HG02840 (cell line): ENCODE data around the gene PIM2.

ENCODE experiments used
- ATAC-seq: cut with Tn5 transposase; IDR thresholded peaks from one replicate; pipeline ENCODE4 v1.9.1; 2021; ENCODE audit warnings: mild to moderate bottlenecking, moderate library complexity, moderate number of reproducible peaks; ENCODE audit not compliant: unreplicated experiment, low FRiP score

PIM2 gene

DNA sequence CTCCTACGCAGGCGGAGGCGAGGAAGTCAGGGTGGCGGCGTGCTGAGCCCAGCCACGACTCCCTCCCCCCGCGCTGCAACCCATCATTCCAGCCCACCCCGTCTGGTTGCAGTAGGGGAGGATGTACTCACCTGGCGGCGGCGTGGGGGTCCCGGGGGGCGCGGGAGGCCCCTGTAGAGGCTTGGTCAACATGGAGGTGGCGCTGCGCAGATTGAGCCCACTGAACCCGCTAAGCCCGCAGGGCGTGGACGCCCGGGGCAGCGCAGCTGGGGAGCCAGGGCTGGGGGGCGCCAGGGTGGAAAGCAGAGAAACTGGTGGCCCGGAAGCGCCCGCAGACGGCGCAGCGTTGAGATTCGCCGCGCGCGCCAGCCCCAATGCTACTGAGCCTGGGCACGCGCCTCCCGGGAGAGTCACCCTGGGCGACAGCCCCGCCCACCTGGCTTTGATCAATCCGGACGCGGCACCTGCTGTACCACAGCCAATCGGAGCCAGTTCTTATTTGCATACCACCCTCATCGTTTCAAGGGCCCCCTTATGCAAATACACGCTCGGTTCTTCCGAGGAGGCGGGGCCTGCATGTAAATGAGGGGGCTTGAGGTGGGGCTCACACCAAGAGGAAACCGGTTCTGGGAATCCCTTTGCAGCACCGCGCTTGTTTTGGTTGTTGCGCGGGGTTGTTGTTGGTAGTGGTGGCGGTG lies at the start of gene PIM2:
Gene PIM2, minus strand, starts transcription at position 382 of the 698 bp plus-strand sequence. Its CDS starts 190 bp downstream, at position 192.
- ATAC-seq: peak; percentile 66

DNA sequence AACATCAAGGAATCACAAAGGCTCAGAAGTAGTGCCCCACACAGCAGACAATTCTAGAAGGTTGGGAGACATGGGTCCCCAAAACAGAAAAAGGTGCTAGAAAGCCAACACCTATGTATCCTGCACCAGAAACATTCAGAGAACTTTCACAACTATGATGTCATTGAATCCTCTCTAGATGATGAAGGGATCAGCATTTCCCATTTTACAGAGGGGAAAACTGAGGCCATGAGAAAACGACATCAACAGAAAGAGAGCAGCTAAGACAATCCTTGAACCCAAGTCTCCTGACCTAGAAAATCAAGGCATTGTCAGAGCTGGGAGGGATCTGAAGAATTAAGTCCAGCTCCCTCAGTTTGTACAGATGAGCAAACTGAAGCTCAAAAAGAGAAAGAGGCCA lies 49.6 kb upstream of the PIM2 start:
- no peak for ATAC-seq

DNA sequence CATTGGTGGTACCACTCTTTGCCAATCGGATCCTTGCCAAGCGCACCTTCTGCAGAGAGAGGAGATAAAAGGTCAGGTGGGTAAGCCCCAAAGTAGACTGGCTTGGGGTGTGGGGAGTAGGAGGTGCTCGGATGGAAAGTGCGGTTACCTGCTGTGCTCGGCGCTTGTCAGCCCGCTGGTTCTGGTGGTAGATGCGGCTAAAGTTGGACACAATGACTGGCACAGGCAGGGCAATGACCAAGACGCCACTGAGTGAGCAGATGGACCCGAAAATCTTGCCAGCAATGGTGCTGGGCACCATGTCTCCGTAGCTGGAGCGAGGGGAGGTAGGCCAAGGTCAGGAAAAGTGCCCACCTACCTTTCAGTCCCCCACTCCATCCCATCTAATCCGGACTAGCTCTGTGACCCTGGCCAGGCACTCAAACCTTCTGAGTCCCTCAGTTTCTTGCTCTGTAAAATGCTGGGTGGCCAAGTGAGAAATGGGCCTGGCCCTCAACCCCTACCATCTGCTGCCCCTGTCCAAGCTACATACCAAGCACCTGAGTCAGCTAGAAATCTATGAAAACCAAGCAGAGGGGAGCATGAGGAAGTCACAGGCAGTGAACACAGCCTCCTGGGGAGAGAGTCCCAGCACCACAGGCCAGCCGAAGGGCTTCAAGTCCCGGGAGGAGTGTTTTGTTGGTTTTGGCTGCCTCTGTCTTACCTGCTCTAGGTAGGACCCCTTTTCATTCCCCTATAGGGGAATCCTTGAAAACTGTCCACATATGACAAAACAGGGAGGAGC lies 48.2 kb upstream of the PIM2 start:
- no peak for ATAC-seq

DNA sequence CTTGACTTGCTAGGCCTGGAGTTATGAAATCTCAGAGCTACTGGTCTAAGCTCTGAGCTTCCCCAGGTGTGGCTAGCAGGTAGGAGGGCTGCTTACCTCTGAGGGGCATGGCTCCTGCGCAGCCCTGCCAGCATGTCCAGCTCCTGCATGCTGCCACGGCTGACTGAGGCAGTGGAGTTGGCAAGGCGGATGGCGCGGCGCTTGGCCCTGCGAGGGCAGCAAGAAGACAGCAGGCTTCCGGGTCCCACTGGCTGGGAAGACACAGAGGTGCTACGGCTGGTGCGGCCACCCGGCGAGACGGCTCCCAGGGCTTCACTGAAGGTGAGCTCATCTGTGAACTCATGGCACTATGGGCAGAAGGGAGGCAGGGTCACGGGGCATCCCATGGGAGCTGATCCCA lies 47.1 kb upstream of the PIM2 start:
- ATAC-seq: no peak

DNA sequence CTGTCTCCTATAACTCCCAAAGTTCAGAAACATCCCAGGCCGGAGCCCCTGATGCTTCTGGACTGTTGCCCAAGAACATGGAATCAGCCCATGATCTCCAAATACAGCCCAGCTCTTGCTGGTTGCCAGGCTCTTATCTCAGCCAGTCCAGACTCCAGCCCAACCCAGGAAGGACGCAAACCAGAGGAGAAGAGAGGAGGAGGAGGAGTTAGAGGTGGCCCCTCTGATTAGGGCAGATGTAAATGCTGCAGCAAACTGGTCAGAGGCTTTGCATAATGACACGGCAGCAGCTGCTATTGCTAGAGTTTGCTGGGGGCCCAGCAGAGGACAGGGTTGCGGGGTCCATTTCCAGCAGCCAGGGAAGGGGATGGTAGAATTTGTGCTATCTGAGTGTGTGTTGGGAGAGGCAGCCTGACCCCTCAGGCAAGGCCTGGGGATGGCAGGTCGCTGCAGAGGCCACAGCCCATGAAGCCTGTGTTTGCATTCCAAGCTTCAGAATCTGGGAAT lies 42.8 kb upstream of the PIM2 start:
- ATAC-seq: no peak

DNA sequence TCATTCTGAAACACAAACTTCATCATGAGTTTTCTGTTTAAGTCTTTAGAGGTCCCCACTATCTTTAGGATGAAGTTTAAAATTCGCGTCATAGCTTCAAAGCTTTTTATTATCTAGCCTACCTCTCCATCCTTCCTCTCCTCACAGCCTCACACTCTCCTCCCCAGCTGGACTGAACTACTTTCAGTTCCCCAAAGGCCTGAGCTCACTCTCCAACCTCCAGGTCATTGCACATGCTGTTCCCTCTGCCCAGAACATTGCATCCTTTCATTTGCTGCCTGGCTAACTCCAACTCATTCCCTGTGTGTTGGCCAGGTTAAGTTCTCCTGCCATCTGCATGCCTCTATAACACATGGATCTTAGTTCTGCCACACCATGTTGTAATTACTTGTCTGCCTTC lies 41.5 kb upstream of the PIM2 start:
- ATAC-seq: no peak

- no peak for ATAC-seq
These were observed 39.8 kb upstream of the PIM2 start for GRCh38 chrX:48958635-48959094.

DNA sequence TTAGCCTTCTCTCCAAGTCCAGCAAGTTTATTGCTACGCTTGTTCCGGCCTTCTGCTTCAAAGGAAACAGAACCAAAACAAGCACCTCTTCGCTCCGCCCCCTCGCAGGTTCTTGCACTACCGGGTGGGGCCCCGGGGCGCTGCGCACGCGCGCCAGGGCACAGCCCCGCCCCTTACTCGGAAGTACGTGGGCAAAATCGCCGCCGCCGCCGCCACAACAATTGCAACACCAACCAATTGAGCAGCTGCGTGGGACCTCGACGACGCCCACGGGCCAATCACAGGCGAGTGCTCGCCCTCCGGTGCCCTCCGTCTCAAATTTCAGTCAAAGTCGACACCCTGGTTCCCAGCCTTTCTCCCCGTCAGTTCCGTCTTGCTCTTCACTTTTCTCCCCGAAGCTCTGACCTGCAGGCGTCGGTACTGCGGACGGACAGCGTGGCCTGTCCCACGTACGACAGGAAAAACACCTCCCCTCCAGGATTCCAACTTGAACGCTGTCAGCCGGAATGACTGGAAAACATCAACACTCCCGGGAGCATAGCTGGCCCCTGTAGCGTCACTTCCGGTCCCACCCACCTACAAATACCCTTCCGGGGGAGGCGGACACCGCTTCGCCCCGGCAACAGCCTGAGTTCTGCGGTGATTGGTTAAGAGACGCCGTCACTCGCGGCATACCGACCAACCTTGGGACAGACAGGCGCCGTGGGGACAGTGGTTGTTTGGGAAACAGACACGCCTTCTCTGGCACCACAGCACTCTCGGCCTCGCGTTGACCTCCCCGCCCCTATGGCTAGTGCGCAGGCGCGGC lies 39.2 kb upstream of the PIM2 start:
- ATAC-seq: peak; percentile 68

- ATAC-seq: peak; percentile 30
These were observed 38.6 kb upstream of the PIM2 start, which contains the start of gene OTUD5 for GRCh38 chrX:48957477-48957826. Gene OTUD5 (minus strand): TSS chrX:48957607. CDS start chrX:48957570, 37 bp downstream.

DNA sequence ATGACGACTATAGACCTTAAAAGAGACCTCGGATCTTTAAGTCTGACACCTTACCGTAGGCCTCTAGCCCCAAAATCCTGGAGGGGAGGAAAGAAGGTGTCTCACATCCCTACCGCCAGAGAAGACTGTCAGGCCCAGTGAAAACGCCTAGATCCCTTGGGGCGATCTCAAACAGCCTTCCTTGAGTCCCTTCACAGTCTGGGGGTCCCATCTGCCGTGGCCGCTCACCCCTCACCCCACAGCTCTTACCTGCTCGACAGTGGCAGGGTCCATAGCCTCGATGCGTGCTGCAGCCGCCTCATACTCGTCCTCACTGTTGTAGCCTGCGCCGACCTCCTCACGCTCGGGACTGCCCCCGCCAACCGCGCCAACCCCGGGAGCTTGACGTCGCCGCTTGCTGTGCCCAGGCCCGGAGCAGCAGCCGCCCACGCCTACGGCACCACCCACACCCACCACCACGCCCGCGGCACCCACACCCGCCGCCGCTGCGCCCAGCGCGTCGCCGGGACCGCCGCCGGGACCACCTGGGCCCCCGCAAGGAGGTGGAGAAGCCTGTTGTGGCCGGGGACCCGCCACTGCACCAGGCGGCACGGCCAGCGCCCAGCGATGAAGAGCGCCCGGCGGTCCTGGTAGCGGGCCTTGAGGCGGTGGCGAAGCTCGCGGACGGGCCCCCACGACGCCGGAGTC lies 38.0 kb upstream of the PIM2 start:
- peak; percentile 0 for ATAC-seq

DNA sequence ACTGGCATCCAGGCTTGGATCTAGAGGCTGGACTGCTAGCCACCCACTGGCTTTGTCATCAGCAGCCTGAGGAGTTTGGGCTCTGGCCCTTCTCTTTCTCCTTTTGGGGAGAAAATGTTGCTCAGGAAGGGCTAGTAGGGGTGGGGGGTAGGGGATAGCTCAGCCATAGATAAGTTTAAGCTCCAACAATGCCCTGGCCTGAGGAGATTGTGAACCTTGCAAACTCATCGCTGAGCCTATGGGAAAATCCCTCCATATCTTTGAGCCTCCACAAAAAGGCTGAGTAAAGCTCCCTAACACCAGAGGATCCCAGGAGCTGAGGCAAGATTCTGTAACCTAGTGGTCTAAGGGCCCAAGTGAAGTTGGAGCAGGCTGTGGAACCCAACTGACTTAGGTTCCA lies 29.8 kb upstream of the PIM2 start:
- ATAC-seq: no peak

DNA sequence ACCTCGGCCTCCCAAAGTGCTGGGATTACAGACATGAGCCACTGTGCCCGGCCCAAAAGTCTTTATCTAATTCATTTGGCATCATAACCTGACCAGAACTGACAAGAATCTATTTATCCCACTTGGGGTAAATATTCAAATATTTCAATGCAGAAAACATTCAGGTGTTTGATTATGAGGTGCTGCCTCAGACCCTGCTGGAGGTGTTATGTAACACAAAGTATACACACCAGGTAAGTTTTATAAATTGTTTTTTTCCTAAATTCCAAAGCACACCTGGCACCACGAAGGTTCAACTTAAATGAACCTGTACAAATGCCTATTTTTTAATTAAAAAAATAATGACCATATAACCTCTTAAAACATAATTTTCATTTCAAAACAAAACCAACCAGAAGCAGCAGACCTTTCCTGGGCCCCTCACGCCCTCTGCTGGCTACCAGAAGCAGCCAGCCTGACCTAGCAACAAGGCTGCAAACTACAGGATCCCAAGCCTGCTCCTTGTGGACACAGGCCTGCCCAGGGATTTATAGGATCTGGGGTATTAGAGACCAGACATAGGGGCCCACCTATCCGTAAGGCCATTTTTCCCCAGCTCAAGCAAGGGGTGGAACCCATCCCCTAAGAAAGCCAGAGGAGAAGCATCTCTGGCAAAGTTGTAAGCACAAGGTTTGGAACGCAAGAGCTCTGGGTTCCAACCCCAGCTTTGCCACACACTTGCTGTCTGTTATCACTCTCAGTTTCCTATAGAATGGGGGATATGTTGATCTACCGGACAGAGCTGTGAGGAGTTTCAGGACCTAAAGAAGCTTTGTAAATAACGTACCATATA lies 26.9 kb upstream of the PIM2 start:
- no peak for ATAC-seq

- ATAC-seq: no peak
These were observed 24.1 kb upstream of the PIM2 start for GRCh38 chrX:48942895-48943294.

GRCh38 chrX:48940404-48940955 lies 21.7 kb upstream of the PIM2 start:
- no peak for ATAC-seq

GRCh38 chrX:48939524-48940228 lies 20.9 kb upstream of the PIM2 start:
- no peak for ATAC-seq

GRCh38 chrX:48938721-48939425 lies 20.0 kb upstream of the PIM2 start:
- peak; percentile 45 for ATAC-seq

DNA sequence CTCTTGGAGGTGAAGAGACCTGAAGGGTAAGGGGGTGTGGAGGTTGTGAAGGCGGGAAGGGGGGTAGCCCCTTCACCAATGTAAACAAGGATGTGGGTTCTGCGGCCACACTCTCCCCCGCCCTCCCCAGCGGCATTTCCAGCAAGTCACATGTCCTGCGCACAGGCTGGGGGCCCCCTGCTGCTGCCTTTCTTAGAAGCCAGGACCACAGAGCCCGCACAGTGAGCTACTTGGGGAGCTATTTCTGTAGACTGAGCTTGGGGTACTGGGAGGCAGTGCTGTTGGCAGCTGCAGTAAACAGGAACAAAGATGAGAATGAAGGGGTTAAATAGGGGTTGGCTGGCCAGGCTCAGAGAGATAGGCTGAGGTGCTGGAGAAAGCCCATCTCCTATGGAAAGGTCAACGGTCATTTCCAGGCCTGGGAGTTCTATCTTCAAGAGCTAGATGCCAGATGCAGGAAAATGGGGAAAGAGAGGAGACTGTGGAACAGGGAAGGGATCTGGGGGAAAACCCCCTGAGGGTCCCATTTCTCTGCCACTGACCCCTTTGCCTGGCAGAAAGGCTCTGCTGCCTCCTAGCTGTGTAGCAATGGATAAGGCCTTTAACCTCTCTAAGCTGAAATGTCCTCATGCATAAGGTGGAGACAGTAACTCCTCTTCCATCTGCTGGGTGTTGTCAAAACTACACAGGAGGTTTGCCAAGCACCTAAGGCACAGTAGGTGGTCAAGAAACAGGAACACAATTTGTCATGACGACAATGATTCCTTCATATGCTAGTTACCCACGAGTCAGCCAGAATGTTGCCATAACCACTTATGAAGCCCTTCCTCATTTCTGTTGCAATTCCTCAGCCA lies 18.5 kb upstream of the PIM2 start:
- peak; percentile 68 for ATAC-seq
